GM18511 (cell line): ENCODE data around the gene RNF44.

Experiments
- ATAC-seq: cut with Tn5 transposase; IDR thresholded peaks from one replicate; pipeline ENCODE4 v1.9.1; 2021; ENCODE audit warnings: mild to moderate bottlenecking, moderate library complexity; ENCODE audit not compliant: unreplicated experiment

RNF44 gene

DNA sequence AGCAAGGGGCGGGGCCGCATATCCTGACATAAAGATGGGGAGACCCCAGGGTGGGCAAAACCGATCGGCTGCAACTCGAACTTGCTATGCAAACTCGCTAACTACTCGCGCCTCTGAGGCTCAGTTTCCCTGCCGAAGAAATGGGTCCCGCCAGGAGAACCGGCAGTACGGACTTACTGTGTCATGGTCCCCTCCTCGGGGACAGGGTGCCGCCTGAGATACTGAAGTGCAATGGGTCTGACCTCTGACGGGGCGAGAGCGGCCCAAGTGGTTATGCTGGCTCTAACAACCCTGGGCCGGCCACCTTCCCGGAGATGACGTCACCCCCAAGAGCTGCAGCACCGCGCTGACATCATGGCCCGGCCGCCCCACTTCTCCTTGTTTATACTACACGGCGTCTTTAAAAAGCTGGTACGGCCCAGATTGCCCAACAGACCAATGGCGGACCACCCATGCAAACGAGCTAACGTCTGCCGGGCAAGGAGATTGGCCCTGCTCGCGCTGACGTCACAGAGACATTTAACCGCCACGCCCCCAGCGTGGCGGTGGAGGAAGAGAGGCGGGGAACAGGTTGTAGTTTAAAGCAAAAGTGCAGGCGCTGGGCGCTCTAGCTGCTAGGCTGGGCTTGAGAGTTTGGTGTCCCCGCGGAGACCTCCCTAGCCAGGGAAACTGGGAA, 490 bp upstream of the RNF44 start:
- peak; percentile 68 for ATAC-seq

DNA sequence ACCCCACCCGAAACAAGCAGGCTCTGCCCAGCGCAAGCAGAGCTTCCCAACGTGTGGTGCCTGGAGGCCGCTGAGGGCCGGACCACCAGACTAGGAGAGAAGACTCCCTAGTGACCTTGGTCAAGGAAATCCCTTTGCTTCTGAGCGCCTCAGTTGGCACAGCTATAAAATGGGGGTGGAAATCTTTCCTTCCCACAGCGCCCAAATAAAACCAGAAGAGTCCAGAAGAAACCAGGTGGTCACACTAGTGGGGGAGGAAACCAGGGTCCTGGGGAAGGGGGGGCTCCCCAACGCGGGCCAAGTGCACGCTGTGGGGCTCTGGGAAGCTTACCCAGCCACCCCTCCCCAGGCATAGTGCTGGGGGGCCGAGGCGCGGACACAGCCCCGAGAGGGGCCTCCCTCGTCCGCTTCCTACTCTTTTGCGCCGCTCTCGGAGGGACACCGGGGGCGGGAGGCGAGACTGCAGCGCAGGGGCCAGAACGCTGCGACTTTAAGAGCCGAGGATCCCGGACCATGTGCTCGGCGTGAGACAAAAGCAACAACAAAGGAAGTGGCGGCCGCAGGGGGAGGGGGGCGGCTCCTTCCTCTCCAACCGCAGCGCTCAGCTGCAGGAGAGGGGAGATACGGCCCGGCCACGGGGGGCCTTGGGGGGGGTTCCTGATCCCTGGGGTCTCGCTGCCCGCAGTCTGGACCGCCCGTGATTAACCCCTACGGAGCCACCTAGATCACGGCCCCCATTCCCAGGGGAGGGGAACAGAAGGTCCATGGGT, 885 bp downstream of the RNF44 start:
- ATAC-seq: peak; percentile 31

DNA sequence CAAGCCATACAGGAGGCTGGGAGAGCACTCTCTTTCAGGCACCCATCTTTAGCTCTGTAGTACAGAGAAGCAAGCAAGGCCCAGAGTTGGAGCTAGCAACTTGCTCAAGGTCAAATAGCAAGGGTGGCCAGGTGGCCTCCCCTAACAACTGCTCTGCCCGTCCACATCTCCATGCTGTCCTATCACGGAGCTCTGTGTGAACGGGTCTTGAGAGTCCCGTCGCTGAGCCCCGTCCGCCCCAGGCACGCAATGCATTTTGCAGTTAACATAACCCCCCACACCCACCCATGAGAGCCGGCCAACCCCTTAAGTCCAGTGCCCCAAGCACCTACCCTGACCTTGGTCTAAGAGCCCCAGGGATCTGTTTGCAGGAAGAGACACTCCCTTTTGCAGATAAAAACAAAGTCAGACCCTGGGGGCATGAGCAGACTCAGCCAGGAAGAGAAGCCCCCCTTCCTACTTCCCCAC, 1.5 kb downstream of the RNF44 start:
- no peak for ATAC-seq

DNA sequence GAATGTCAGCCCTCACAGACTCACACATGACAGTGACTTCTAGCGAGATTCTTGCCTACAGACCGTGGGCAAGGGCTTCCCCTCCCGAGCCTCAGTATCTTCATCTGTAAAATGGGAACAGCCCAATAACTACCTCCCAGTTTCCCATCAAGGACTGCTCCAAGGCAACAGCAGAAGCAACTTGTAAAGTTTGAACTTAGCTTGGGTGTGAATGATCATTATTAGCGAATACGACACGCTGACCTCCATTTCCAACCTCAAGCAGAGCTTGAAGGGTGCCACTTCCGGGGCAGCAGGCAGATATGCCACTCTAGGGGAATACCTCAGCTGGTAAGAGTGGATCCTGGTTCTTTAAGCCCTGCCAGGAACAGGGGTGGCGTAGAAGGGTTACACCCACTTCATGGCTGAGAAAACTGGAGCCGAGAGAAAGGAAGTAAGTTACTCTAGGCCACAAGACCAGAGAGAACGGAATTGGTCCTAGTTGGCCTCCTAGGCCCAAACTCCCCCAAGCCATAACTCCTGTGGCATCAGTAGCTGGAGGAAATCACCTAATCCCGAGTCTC, 2.0 kb downstream of the RNF44 start:
- ATAC-seq: no peak

DNA sequence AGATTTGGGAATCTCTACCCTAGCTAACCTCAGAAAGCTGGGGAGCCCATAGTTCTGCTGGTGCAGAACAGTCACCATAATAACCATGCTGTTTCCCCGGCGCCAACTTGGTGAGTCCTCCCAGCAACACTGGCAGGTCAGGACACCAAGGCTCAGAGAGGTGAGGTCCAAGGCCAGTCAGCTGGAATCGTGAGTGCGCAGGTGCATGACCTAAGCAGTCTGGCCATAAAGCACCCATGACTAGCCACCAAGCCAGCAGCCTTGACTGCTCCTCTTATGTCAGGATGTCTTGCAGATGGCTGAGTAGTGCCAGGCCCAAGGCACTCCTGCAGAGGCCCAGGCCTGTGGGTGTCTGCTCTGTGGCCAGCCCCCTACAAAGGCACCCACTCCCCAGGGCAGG, 2.6 kb downstream of the RNF44 start:
- ATAC-seq: no peak

DNA sequence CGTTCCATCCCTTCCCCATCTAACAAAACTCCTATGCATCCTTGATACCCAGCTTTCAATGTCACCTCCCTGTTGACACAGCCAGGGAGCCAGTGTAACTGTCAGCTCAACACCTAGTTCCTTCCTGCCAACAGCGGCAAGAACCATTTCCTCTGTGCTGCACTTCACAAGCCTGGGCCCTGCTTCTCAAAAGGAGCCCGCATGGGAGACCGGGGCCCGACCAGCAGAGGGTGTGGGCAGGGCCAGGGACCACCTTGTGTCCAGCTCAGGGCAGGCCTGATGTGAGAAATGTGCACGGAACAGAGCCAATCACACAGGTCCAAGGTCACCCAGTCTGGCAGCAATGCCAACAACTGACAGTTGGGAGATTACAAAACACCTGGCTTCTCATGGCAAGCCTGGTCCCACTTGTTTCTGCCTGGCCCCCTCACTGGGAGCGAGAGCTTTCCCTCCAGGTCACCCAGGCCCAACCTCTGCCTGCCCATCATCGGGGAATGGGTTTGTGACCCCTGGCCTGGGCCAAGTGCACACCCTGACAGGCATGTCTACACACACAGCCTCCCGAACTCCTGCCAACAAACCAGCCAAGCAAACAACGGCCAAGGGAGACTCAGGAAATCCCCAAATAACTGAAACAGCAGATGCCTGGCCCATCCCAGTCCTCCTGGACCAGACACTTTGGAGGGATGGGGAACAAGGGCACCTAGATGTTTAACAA, 3.1 kb downstream of the RNF44 start:
- ATAC-seq: no peak

DNA sequence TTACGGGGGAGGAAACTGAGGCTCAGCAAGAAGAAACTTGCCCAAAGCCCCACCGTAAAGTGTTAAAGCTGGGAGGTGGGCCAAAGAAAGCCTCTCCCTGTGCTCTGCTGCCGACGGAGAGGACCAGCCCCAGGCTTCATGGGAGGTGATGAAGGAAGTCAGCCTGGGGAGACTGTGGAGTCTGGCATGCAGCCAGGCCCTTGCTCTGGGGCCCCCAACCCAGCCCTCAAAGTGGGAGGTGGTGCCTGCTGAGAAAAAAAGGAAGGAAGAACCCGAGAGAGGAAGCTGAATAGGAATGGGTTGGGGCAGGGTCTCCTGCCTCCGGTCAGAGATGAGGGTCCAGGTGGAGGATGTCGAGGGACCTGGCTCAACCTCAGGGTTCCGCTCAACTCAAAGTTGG, 3.8 kb downstream of the RNF44 start:
- no peak for ATAC-seq

DNA sequence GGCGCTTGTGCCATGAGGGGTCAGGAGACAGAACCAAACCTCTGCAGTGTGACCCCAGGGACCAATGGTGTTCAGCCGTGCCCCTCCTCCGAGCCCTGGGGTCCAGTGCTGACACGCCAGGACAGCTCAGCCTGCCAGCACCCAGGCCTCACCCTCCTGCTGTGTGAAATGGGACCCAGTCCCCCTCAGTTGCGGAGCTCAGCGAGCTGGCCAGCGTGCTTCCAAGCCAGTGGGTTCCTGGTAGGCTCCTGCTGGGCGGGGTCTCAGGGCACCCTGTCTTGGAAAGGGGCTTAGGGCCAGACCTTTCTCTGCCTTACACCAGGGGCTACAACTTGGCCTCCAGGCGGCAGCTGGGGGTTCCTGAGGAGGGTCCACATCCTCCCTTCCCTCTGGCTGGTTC, 4.4 kb downstream of the RNF44 start:
- no peak for ATAC-seq

DNA sequence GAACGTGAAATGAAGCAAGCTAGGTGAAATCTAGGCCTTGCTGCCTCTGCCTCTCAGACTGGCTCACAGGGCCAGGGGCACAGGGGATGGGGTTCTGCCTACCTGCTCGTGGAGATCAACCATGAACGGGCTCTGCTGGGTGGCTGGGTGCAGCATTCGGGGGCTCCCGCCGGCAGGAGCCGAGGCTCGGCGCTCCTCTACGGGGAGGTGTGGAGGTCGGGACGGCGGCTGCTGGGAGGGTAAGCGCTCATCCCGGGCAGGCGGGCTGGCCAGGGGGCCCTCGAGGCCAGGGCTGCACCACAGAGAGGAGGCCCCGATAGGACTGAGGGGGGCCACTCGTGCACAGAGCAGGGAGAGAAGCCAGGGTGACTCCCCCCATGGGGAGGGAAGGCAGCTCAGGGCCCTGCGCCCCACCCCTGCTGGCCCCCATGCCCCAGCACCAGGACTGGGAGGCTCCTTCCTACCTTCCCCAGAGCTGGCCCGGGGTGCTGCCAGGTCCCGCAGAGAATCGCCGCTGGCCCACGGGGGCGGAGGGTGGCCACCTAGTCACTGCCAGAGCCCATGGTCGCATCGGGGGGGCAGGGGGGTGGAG, 5.2 kb downstream of the RNF44 start:
- ATAC-seq: no peak

DNA sequence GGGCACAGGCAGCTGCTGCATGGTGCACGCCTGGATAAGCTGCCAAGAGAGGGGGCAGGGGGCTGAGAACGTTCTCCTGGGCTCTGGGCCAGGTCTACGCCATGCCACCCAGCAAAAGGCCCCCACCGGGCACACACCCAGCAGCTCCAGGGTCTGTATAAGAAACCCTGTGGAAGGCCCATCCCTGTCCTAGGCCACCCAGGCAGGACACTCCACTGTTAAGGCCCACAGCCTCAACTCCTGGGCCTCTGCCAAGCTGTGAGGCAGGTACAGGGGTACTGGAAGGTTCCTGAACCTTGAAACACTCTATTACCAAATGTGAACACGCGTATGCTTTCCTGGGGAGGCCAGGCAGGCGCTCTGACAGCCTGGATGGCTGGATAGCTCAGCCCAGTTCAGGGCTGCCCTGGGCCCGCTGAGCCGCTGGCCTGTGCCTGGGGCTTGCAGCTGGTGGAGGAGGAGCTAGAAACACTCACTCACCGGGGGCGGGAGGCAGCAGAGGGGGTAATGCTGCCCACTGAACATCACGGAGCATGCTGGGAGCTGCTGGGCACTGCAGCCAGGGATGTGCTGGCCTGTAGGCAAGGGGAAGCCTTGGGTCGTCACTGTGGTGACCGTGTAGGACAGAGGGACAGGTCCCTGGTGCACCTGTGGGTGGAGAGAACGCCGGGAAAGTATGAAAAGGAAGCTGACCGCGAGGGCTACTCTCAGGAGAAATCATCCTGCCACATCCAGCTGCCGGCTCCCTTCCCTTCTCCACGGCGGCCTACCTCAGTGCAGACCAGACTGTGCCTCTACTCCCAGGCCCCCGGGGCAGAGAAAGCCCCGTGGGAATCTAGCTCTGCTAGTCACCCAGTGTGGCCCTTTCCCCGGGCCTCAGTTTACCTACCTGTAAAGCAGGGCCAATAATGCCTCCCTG, 6.0 kb downstream of the RNF44 start:
- no peak for ATAC-seq

DNA sequence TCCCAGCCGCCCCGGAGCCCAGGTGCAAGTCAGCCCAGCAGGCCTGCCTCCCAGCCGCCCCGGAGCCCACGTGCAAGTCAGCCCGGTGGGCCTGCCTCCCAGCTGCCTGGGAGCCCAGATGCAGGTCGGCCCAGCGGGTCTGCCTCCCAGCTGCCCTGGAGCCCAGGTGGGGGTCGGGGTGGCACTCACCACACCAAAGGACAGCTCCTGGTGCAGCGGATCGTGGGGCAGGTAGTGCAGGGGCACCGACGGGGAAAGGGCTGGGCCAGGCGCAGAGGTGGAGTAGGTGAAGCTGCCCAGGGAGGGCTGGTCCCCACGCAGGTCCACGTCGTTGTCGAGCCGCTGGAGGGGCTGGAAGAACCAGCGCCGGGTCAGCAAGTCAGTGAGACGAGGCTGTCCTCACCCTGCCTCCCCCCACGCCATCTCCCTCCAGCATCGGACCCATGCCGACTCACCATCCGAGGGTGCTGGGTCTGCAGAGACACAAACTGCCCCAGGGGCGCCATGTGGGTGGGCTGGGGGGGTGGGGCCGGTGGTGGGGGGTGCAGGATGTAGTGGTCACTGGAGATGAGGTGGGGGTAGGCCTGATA, 6.7 kb downstream of the RNF44 start:
- no peak for ATAC-seq

DNA sequence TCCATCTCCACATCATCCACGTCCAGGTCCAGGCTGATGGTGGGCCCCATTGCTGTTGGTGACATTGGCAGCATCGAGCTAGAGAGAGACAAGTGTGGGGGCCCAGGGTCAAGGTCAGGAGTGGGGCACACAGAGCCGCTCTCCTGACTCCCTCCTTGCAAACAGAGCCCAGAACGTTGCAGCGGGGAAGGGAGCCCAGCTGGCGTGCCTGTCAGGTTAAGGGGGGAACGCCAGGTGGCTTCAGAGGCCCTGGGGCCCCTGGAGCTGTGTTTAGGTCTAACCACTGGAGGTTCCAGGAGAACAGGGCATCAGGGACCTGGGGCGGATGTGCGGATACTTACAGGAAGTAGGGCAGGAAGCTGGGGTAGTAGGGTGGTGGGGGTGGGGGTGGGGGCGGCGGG, 7.5 kb downstream of the RNF44 start:
- ATAC-seq: peak; percentile 32

DNA sequence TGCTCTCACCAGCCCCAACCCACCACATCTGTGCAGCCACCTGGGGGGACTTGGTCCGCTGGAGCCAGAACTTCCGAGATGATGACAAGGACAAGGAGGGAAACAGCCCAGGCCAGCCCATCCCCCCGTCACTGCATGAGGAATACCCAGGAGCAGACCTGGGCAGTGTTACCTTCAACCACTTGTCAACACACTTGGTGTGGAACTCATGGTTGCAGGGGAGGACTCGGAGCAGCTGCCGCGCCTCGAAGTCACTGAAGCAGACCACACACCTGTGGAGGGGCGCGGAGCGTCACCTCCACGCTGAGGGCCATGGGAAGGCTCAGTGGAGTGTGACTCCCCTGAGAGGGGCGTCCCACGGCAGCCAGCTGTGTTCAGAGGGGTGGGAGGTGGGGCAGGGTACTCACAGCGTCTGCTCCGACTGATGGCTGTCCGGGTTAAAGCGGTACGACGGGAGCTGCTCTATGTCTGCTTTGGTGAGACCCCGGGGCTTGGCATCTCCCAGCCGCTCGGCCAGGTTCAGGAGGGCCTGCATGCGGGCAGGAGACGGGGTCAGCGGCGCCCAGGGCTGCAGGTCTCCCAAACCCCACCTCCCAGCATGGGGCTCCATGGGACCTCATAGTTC, 8.0 kb downstream of the RNF44 start:
- no peak for ATAC-seq

DNA sequence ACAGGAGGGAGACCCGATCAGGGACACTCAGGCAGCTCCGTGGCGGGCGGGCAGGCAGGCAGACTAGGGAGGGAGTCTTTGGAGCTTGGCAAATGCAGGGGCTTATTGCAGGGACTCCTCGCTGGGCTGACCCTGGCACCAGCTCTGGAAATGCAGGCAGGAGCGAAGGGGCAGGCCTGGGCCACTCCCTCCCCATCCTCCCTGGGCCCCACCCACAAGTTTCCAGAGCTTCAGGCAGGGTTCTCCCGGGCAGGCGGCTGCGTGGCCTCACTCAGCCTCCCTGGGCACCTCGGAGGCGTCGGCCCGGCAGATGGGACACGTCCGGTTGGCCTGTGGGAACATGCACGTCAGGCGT, 8.5 kb downstream of the RNF44 start:
- no peak for ATAC-seq

DNA sequence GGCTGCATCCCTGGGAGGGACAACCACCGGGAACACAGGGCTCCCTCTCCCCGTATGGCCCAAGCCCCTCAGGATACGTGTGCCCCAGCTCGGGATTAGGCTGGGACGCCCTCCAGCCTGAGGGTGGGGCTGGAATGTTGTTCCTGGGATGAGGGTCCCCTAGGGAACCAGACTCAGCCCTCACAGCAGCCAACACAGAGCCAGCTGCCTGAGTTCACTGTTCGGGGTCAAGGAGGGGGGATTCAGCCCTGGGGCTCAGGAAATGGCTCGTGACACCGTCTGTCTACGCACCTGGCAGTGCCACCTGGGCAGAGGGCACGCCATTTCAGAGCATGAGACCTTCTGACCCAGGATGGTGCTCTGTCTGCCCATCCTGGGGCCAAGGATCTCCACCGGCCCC, 8.9 kb downstream of the RNF44 start:
- ATAC-seq: no peak

DNA sequence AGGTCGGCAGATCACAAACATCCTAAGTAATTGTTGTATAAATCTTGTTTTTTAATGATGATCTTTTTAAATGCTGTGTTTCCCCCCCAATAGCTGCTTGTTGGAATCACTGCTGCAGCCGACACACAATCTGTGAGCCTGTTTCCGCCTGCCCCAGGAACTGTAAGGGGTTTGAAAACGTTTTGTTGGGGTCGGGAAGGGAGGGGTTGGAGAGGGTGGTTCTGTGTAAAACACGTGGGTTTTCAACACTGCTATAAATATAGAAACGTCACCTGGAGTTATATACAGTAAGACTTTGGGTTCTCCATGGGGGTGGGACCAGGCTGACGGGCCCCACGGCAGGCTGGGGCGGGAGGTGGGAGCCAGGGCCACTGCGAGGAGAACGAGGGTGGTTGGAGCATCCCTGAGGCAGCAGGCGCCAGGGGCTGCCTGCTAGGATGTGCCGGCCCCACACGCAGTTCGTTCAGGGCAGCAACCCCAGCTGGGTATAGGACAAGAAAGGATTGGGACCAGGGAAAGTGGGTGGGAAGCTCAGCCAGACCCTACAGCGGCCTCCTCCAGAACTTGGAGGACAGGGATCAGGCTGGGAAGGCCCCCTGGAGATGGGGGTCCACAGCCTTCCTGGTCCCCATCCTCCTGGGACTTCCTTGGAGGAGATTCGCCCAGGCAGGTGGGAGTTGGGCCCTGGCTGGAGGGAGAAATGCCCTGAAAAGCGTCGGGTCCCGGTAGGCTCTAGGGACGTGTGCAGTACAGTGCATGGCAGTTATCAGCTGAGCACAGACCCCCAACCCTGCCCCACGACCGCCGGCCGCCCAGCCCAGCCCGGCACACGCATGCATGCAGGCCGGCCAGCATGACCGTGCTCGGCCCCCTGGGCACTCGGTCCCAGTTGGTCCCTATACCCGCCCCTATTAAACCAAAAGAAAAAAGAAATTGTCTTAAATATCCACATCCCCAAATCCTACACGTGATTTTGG, 9.7 kb downstream of the RNF44 start:
- no peak for ATAC-seq

DNA sequence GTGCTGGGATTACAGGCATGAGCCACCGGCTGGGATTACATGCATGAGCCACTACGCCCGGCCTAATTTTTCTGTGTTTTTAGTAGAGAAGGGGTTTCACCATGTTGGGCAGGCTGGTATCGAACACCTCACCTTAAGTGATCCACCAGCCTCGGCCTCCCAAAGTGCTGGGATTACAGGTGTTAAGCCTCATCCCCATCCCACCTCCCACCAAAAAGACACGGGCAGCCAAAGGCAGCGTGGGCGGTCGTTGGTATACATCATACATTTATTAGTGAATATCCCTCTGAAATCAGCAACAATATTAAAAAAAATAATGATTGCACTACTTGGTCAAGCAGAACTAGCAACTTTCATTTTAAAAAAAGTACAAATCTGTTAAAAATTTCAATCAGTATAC, 10.7 kb downstream of the RNF44 start:
- ATAC-seq: no peak

DNA sequence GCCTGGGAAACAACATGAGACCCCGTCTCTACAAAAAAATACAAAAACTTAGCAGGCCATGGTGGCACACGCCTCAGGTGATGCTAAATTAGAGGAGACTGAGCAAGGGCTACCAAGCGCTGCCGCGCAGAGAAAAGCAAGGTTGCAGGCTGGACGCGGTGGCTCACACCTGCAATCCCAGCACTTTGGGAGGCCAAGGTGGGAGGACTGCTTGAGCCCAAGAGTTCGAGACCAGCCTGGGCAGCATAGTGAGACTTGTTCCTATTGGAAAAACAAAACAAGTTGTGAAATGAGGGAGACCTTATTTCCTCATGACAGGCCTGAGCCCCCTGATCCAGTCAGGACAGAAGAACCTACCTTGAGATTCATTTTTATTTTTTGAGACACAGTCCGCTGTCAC, 11.5 kb downstream of the RNF44 start:
- ATAC-seq: no peak
